Measurements from ENCODE around the gene ERC2.
A peak's percentile ranks its signal among the peaks of the same experiment; 100 is the strongest.

Gene ERC2

DNA sequence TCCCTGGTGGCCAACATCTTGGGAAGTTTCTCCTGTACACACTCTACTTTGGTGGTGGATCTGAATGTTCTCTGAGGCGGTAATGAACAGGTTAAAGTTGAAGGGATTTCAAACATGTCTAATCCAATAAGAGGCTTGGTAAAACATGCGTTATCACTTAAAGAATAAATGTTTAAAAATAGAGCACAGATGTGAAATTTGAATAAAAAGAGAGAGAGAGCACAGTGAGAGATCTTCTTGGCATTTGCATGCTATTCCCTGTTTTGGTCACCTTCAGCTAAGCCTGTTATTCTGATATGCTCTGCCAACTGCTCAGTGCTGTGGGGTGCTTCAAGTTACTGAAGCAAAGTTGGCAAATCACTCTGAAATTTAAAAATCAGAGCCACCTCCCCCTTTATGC is 743.4 kb downstream of the ERC2 start:
- DNase-seq (ENCODE audit: low read depth) = no peak
- H3K4me3 ChIP-seq (ENCODE audit: low read depth, low read length) = no peak overlapping the region
- TF ChIP-seq, protein P1, sequence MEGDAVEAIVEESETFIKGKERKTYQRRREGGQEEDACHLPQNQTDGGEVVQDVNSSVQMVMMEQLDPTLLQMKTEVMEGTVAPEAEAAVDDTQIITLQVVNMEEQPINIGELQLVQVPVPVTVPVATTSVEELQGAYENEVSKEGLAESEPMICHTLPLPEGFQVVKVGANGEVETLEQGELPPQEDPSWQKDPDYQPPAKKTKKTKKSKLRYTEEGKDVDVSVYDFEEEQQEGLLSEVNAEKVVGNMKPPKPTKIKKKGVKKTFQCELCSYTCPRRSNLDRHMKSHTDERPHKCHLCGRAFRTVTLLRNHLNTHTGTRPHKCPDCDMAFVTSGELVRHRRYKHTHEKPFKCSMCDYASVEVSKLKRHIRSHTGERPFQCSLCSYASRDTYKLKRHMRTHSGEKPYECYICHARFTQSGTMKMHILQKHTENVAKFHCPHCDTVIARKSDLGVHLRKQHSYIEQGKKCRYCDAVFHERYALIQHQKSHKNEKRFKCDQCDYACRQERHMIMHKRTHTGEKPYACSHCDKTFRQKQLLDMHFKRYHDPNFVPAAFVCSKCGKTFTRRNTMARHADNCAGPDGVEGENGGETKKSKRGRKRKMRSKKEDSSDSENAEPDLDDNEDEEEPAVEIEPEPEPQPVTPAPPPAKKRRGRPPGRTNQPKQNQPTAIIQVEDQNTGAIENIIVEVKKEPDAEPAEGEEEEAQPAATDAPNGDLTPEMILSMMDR (IDR thresholded peaks at IDR 0.05; ENCODE audit: low read depth, low read length) = no peak
- TF ChIP-seq, protein P2, sequence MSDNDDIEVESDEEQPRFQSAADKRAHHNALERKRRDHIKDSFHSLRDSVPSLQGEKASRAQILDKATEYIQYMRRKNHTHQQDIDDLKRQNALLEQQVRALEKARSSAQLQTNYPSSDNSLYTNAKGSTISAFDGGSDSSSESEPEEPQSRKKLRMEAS (IDR thresholded peaks at IDR 0.05; ENCODE audit: low read depth, low read length) = no peak
- TF ChIP-seq MYC (IDR thresholded peaks at IDR 0.05; ENCODE audit: low read depth, low read length) = no peak
- TF ChIP-seq POLR2A (IDR thresholded peaks at IDR 0.05; ENCODE audit: extremely low read depth, insufficient read length) = no peak

DNA sequence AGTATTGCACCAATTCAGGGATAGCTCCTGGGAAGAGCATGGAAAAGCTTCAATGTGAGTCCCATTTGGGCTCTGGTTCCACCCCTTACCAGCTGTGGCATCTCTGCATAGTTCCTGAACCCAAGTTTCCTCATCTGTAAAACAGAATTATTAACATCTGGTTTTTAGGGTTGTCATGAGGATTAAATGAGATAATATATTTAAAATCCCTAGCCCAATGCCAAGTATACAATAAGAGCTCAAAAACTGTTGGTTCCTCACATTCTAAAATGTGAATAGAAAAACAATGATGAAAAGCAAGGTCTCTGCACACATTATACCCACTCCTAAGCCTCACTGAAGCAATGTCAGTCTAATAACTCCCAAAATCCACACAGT is 743.9 kb downstream of the ERC2 start:
- no peak overlapping the region for H3K4me3 ChIP-seq (ENCODE audit: low read depth, low read length)
- no peak for DNase-seq (ENCODE audit: low read depth)
- TF ChIP-seq, protein P2 (IDR thresholded peaks at IDR 0.05; ENCODE audit: low read depth, low read length) = no peak
- TF ChIP-seq, protein P1 (IDR thresholded peaks at IDR 0.05; ENCODE audit: low read depth, low read length) = no peak
- TF ChIP-seq POLR2A (IDR thresholded peaks at IDR 0.05; ENCODE audit: extremely low read depth, insufficient read length) (no peak), MYC (IDR thresholded peaks at IDR 0.05; ENCODE audit: low read depth, low read length) (no peak)

DNA sequence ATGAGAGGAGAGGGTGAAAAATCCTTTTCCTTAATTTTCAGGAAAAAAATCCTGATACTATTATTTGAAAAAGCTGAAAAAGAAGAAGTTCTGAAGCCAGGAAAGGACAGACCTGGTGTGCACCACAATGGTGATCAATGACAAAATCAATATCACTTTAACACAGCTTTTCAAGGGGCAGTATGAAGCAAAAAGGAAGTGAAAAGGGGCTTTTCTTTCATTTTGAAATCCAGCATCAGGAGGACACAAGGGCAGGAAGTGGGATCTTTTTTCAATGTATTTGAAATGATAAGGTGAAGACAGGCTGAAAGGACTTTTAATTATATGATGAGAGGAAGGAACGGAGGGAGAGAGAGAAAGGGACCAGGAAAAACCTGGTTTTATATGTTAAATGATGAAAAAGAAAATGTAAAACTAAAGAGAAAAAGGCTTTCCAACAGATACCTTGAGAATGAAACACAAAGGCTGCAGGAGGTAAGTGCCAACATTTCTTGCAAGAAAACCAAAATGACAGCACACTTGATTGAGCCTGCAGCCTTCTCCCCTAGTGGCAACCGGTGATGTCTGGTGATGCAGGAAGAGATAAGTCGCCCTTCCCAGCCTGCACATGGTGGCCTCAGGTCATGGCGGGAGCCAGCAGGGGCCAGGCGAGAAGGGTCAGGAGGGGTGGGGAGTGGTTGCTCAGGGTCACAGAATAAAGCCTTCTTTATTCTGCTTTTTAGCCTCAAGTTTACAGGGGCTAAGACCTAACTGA is 744.4 kb downstream of the ERC2 start:
- no peak for DNase-seq (ENCODE audit: low read depth)
- no peak overlapping the region for H3K4me3 ChIP-seq (ENCODE audit: low read depth, low read length)
- TF ChIP-seq POLR2A (IDR thresholded peaks at IDR 0.05; ENCODE audit: extremely low read depth, insufficient read length) = no peak
- TF ChIP-seq, protein P1 (IDR thresholded peaks at IDR 0.05; ENCODE audit: low read depth, low read length) = no peak
- TF ChIP-seq, protein P2 (IDR thresholded peaks at IDR 0.05; ENCODE audit: low read depth, low read length) = no peak
- no peak for TF ChIP-seq MYC (IDR thresholded peaks at IDR 0.05; ENCODE audit: low read depth, low read length)

DNA sequence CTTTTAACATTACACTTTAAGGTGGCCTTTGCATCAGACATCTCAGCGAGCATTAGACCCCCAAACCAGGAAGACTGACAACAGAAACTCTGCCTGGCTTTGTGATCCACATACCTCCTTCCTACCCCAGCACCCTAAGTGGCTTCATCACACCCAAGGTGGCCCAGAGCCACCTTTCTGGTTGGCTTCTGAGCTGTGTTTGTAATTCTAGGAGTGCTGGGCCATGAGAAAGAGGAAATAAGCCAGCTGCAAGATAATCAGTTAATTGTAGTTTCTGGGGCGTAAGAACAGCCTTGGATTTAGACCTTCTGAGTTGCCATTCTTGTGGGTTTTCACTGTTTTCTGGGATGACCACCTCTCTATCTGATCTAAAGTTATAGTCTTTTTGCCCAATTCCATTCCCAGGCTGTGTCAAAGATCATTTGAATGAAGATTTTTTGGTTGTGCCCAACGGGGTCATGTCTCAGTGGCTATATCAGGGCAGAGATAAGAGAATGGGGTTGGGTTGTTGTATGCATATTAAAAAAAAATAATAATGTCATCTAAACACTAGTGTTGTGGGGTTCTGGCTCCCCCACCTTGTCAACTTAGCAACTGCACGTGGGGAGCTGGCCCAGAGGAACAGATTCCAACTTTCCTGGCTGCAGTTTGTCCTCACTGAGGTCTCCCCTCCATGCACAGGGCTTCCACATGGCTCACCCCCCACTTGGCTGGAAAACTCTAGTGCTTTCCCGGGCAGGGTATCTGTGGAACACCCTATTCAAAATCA is 746.4 kb downstream of the ERC2 start:
- DNase-seq (ENCODE audit: low read depth) = peak; percentile 1
- TF ChIP-seq, protein P1 (IDR thresholded peaks at IDR 0.05; ENCODE audit: low read depth, low read length) = no peak
- no peak for TF ChIP-seq POLR2A (IDR thresholded peaks at IDR 0.05; ENCODE audit: extremely low read depth, insufficient read length)
- TF ChIP-seq MYC (IDR thresholded peaks at IDR 0.05; ENCODE audit: low read depth, low read length) = no peak
- TF ChIP-seq, protein P2 (IDR thresholded peaks at IDR 0.05; ENCODE audit: low read depth, low read length) = no peak
- no peak overlapping the region for H3K4me3 ChIP-seq (ENCODE audit: low read depth, low read length)

DNA sequence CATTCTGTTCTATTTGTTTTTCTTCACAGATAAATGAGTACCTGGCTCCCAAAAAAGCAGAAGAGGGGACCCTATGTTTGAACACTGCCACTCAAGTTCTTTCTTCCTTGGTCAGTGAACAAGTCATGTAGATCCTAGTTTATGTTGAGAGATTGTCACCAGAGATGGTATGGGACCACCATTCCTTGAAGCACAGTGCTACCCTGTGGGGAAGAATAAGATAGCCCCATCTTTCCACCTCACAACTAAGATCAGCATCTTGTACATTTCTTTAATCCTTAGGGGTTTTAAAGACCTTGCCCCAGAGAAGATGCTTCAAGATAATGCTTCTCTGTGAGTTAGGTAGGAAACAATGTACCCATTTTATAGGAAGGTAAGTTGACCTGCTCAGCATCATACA is 747.7 kb downstream of the ERC2 start:
- TF ChIP-seq, protein P2 (IDR thresholded peaks at IDR 0.05; ENCODE audit: low read depth, low read length) = no peak
- TF ChIP-seq, protein P1 (IDR thresholded peaks at IDR 0.05; ENCODE audit: low read depth, low read length) = no peak
- TF ChIP-seq POLR2A (IDR thresholded peaks at IDR 0.05; ENCODE audit: extremely low read depth, insufficient read length) (no peak), MYC (IDR thresholded peaks at IDR 0.05; ENCODE audit: low read depth, low read length) (no peak)
- no peak for DNase-seq (ENCODE audit: low read depth)

More for the DNA sequence above, 747.7 kb downstream of the ERC2 start:
- no peak overlapping the region for H3K4me3 ChIP-seq (ENCODE audit: low read depth, low read length)

All from NB4 (cell line).